ENCODE measurements around the gene MTNR1B. TPM values are rescaled to one million over a fixed set of nuclear protein-coding genes. Genes with fewer than 3 reads are reported as not detected.

Gene MTNR1B
- total RNA-seq, 1 experiment from 2014 or later: not detected

- TF ChIP-seq CEBPB (IDR thresholded peaks at IDR 0.05; ENCODE audit: low read depth) (no peak), TCF7L2 (IDR thresholded peaks at IDR 0.05; ENCODE audit: borderline replicate concordance, extremely low read depth, insufficient read depth, insufficient read length) (no peak)
- TF ChIP-seq, protein P1, sequence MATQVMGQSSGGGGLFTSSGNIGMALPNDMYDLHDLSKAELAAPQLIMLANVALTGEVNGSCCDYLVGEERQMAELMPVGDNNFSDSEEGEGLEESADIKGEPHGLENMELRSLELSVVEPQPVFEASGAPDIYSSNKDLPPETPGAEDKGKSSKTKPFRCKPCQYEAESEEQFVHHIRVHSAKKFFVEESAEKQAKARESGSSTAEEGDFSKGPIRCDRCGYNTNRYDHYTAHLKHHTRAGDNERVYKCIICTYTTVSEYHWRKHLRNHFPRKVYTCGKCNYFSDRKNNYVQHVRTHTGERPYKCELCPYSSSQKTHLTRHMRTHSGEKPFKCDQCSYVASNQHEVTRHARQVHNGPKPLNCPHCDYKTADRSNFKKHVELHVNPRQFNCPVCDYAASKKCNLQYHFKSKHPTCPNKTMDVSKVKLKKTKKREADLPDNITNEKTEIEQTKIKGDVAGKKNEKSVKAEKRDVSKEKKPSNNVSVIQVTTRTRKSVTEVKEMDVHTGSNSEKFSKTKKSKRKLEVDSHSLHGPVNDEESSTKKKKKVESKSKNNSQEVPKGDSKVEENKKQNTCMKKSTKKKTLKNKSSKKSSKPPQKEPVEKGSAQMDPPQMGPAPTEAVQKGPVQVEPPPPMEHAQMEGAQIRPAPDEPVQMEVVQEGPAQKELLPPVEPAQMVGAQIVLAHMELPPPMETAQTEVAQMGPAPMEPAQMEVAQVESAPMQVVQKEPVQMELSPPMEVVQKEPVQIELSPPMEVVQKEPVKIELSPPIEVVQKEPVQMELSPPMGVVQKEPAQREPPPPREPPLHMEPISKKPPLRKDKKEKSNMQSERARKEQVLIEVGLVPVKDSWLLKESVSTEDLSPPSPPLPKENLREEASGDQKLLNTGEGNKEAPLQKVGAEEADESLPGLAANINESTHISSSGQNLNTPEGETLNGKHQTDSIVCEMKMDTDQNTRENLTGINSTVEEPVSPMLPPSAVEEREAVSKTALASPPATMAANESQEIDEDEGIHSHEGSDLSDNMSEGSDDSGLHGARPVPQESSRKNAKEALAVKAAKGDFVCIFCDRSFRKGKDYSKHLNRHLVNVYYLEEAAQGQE (IDR thresholded peaks at IDR 0.05; ENCODE audit: low read depth): no peak
These were observed 59.6 kb downstream of the MTNR1B start (continued) for GRCh38 chr11:93028960-93029522.

DNA sequence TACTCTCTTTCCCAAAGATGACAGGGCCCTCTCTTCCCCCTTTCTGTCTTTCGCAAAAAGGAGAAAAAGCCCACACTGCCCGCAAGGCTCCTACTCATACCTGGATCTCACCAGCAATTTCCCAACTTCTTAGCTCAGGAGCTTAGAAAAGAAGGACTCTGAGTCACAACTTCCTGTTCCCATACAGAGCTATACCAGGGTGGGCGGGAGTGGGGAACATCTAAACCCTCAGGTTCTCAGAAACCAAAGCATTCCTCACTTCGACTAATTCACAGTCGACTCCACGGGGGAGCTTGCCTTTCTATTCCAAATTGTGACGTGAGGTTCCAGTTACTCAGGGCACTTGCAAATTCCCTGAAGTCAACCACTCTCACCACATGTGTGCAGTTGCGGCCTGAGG is 61.9 kb downstream of the MTNR1B start:
- no peak for DNase-seq (ENCODE audit: low read depth, low spot score)

More for the DNA sequence above, 61.9 kb downstream of the MTNR1B start:
- H4K20me1 ChIP-seq (ENCODE audit: insufficient read depth): no peaks in the 10 kb centered on the region
- no peaks in the 10 kb centered on the region for H3K79me2 ChIP-seq (ENCODE audit: insufficient read depth, low read length)
- ChIA-PET CTCF (no interaction called here), POLR2A (no interaction called here), RAD21 (ENCODE audit: low non-redundant PET in 1 of 2, low total read pairs in 2 of 2, uncharacterized antibody in 2 of 2, unreplicated experiment in 2 of 2) (no interaction called here)
- ATAC-seq: no peak
- H3K27me3 ChIP-seq (ENCODE audit: insufficient read depth, low read length): no peaks in the 10 kb centered on the region
- BruUV-seq (replicated peaks): no TSS peak
- TF ChIP-seq FOSL1 (IDR thresholded peaks at IDR 0.05; ENCODE audit: low read depth) (no peak), SRF (IDR thresholded peaks at IDR 0.05; ENCODE audit: low read depth) (no peak), JUND (IDR thresholded peaks at IDR 0.05) (no peak), TCF7L2 (IDR thresholded peaks at IDR 0.05; ENCODE audit: borderline replicate concordance, extremely low read depth, insufficient read depth, insufficient read length) (no peak), ZFX (IDR thresholded peaks at IDR 0.05) (no peak), ELF1 (IDR thresholded peaks at IDR 0.05; ENCODE audit: borderline replicate concordance, low read depth) (no peak), POLR2A (IDR thresholded peaks at IDR 0.05; ENCODE audit: borderline replicate concordance, extremely low read depth, insufficient read depth, insufficient read length) (no peak)
- TF ChIP-seq, protein P1 (IDR thresholded peaks at IDR 0.05; ENCODE audit: low read depth): no peak
- TF ChIP-seq, protein P2, sequence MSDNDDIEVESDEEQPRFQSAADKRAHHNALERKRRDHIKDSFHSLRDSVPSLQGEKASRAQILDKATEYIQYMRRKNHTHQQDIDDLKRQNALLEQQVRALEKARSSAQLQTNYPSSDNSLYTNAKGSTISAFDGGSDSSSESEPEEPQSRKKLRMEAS (IDR thresholded peaks at IDR 0.05): no peak
- no peak overlapping the region for H3K27ac ChIP-seq (ENCODE audit: low read depth, low read length)
- H3K9ac ChIP-seq (ENCODE audit: low read length): no peak overlapping the region
- H3K4me1 ChIP-seq (ENCODE audit: control insufficient read depth in 1 of 2, insufficient read depth in 2 of 2, low read length in 2 of 2): peaks cover 0 to 4% of the 10 kb centered on the region in 2 experiments; a peak in 1 of 4 replicates
- H3K9me3 ChIP-seq (ENCODE audit: control insufficient read depth in 1 of 2, insufficient read depth in 1 of 2, low read depth in 1 of 2, low read length in 2 of 2): no peaks in the 10 kb centered on the region
- no peak overlapping the region for H3K4me2 ChIP-seq (ENCODE audit: low read length)
- no peaks in the 10 kb centered on the region for H3K36me3 ChIP-seq (ENCODE audit: control insufficient read depth in 1 of 2, insufficient read depth in 2 of 2, low read length in 2 of 2)
- H3K9me2 ChIP-seq (ENCODE audit: insufficient read depth): no peaks in the 10 kb centered on the region
- no peak overlapping the region for H3K4me3 ChIP-seq (replicated peaks in 1 of 2; ENCODE audit: low read depth in 1 of 2, low read length in 2 of 2)
- intact Hi-C loops (cut with micrococcal nuclease): no loop called here
- H2AFZ ChIP-seq (ENCODE audit: low read depth, low read length, poor library complexity, severe bottlenecking): no peak overlapping the region

Data from HCT116 (cell line).